Breast epithelium (tissue), 3 donors: Measurements from ENCODE around the gene TRIM66.

Experiments used
- CTCF ChIP-seq, 3 donors: fragments of 450-650 bp; IDR thresholded peaks; one replicate each; pipeline ENCODE4 v1.5.1; 2016 to 2017; ENCODE audit warnings: antibody characterized with exemption in 3 of 3, mild to moderate bottlenecking in 3 of 3, moderate library complexity in 3 of 3
- POLR2A ChIP-seq: fragments of 450-650 bp; IDR thresholded peaks from one replicate; pipeline ENCODE4 v1.6.1; 2016; ENCODE audit warnings: antibody characterized with exemption, mild to moderate bottlenecking, moderate library complexity
- POLR2AphosphoS5 ChIP-seq, 3 donors: sonication (generic); formaldehyde crosslinking; IDR thresholded peaks; one replicate each; pipeline ENCODE4 v1.6.1; 2017; ENCODE audit warnings: antibody characterized with exemption in 3 of 3

- no peak for TF ChIP-seq CTCF (IDR thresholded peaks at IDR 0.05)
- TF ChIP-seq POLR2A, result no peak
- no peak for TF ChIP-seq POLR2AphosphoS5 (IDR thresholded peaks at IDR 0.05)
Measured at GRCh38 chr11:8701891-8702597, 19.6 kb upstream of the TRIM66 start.
